Measurements from ENCODE around the gene GCNT4.
A peak's percentile ranks its signal among the peaks of the same experiment; 100 is the strongest.

Gene GCNT4

GRCh38 chr5:75012748-75013147, 39.6 kb downstream of the GCNT4 start:
- DNase-seq: no peak

- DNase-seq: no peak
These were observed 41.5 kb downstream of the GCNT4 start for GRCh38 chr5:75010838-75011237.

- DNase-seq: no peak
These were observed 42.6 kb downstream of the GCNT4 start for GRCh38 chr5:75009556-75010345.

GRCh38 chr5:75006865-75007822, 45.2 kb downstream of the GCNT4 start:
- DNase-seq: peak in 1 of 4 experiments; percentile 5

GRCh38 chr5:75005561-75005960, 46.8 kb downstream of the GCNT4 start:
- no peak for DNase-seq

Data from suppressor macrophage (primary cell).